ENCODE data around the gene FKRP. TPM values are rescaled to one million over a fixed set of nuclear protein-coding genes. Genes with fewer than 3 reads are reported as not detected.

The FKRP gene
- total and polyA plus RNA-seq, 2 of the 13 experiments (the other 11 are each of a cell fraction or from before 2014, with no cell fraction given): 7.3 to 9.8 TPM

DNA sequence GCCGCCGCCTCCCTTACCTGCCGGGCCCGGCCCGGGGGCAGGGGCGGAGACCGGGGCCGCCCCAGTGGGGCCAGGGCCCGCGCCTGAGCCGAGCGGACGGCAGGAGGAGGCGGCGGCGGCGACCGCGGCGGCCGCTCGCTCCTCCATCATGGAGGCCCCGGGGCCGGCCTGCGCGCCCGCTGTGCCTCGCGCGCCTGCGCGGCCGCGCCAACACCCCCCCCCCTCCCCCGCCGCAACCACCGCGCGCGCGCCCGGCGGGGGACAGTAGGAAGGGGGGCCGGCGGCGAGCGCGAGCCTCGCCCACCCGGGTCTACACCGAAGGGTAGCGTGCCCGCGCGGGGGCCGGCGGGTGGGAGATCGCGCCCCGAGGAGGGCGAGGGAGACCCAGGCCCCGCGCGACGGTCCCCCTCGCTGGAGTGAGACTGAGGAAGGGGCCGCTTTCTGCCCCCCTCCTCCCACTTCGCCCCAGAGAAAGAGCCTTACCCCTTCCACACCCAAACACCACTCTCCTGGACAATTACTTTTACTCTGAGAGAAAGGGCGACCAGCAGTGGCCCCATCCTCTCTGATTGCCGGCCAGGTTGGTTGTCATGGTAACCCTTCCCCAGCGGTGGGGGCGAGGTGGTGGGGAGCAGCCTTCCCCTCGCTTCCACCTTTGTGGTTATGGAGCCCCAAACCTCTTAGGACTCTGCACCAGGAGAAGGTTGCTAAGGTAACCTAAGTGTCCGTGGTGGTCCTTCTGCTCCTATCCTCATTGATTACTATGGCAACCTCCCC is 612 bp downstream of the FKRP start, which contains the start of gene STRN4 (continued):
- TF ChIP-seq, protein P1, sequence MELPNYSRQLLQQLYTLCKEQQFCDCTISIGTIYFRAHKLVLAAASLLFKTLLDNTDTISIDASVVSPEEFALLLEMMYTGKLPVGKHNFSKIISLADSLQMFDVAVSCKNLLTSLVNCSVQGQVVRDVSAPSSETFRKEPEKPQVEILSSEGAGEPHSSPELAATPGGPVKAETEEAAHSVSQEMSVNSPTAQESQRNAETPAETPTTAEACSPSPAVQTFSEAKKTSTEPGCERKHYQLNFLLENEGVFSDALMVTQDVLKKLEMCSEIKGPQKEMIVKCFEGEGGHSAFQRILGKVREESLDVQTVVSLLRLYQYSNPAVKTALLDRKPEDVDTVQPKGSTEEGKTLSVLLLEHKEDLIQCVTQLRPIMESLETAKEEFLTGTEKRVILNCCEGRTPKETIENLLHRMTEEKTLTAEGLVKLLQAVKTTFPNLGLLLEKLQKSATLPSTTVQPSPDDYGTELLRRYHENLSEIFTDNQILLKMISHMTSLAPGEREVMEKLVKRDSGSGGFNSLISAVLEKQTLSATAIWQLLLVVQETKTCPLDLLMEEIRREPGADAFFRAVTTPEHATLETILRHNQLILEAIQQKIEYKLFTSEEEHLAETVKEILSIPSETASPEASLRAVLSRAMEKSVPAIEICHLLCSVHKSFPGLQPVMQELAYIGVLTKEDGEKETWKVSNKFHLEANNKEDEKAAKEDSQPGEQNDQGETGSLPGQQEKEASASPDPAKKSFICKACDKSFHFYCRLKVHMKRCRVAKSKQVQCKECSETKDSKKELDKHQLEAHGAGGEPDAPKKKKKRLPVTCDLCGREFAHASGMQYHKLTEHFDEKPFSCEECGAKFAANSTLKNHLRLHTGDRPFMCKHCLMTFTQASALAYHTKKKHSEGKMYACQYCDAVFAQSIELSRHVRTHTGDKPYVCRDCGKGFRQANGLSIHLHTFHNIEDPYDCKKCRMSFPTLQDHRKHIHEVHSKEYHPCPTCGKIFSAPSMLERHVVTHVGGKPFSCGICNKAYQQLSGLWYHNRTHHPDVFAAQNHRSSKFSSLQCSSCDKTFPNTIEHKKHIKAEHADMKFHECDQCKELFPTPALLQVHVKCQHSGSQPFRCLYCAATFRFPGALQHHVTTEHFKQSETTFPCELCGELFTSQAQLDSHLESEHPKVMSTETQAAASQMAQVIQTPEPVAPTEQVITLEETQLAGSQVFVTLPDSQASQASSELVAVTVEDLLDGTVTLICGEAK (IDR thresholded peaks at IDR 0.05): no peak
- TF ChIP-seq, protein P1 (CRISPR knock-in tag; IDR thresholded peaks at IDR 0.05): no peak
- no peak for TF ChIP-seq ZNF30 (CRISPR knock-in tag; IDR thresholded peaks at IDR 0.05)
- no peak for TF ChIP-seq ZNF337 (CRISPR knock-in tag; IDR thresholded peaks at IDR 0.05; ENCODE audit: borderline replicate concordance, low read depth)
- no peak for TF ChIP-seq ZNF563 (CRISPR knock-in tag; IDR thresholded peaks at IDR 0.05)
- no peak for TF ChIP-seq CC2D1A (CRISPR knock-in tag; IDR thresholded peaks at IDR 0.05)
- no peak for TF ChIP-seq ZFP37 (CRISPR knock-in tag; IDR thresholded peaks at IDR 0.05; ENCODE audit: borderline replicate concordance)
- TF ChIP-seq SMC3 (IDR thresholded peaks at IDR 0.05; ENCODE audit: low read length): no peak
- TF ChIP-seq, protein P2, sequence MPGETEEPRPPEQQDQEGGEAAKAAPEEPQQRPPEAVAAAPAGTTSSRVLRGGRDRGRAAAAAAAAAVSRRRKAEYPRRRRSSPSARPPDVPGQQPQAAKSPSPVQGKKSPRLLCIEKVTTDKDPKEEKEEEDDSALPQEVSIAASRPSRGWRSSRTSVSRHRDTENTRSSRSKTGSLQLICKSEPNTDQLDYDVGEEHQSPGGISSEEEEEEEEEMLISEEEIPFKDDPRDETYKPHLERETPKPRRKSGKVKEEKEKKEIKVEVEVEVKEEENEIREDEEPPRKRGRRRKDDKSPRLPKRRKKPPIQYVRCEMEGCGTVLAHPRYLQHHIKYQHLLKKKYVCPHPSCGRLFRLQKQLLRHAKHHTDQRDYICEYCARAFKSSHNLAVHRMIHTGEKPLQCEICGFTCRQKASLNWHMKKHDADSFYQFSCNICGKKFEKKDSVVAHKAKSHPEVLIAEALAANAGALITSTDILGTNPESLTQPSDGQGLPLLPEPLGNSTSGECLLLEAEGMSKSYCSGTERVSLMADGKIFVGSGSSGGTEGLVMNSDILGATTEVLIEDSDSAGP (CRISPR knock-in tag; IDR thresholded peaks at IDR 0.05; ENCODE audit: borderline replicate concordance): no peak
- TF ChIP-seq MBNL3 (CRISPR knock-in tag; conservative IDR thresholded peaks at IDR 0.05): no peak
- TF ChIP-seq MLLT10 (CRISPR knock-in tag; IDR thresholded peaks at IDR 0.05): no peak
- no peak for TF ChIP-seq ZNF549 (CRISPR knock-in tag; IDR thresholded peaks at IDR 0.05)
- TF ChIP-seq TCF7L2 (IDR thresholded peaks at IDR 0.05; ENCODE audit: low read depth, low read length): no peak
- TF ChIP-seq IRX3 (CRISPR knock-in tag; IDR thresholded peaks at IDR 0.05; ENCODE audit: borderline replicate concordance, low read depth): 0 out of 2 replicates have a peak, but pooled peaks have one; percentile 30
- TF ChIP-seq, protein P3, sequence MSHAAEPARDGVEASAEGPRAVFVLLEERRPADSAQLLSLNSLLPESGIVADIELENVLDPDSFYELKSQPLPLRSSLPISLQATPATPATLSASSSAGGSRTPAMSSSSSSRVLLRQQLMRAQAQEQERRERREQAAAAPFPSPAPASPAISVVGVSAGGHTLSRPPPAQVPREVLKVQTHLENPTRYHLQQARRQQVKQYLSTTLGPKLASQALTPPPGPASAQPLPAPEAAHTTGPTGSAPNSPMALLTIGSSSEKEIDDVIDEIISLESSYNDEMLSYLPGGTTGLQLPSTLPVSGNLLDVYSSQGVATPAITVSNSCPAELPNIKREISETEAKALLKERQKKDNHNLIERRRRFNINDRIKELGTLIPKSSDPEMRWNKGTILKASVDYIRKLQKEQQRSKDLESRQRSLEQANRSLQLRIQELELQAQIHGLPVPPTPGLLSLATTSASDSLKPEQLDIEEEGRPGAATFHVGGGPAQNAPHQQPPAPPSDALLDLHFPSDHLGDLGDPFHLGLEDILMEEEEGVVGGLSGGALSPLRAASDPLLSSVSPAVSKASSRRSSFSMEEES (CRISPR knock-in tag; IDR thresholded peaks at IDR 0.05): no peak
- TF ChIP-seq MATR3 (CRISPR knock-in tag; IDR thresholded peaks at IDR 0.05): no peak
- TF ChIP-seq, protein P4, sequence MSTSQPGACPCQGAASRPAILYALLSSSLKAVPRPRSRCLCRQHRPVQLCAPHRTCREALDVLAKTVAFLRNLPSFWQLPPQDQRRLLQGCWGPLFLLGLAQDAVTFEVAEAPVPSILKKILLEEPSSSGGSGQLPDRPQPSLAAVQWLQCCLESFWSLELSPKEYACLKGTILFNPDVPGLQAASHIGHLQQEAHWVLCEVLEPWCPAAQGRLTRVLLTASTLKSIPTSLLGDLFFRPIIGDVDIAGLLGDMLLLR (CRISPR knock-in tag; IDR thresholded peaks at IDR 0.05): no peak
- no peak for TF ChIP-seq SIN3A (IDR thresholded peaks at IDR 0.05; ENCODE audit: borderline replicate concordance, low read depth, low read length)
